ENCODE data around the gene ECEL1. TPM values are rescaled to one million over a fixed set of nuclear protein-coding genes. Genes with fewer than 3 reads are reported as not detected.

ECEL1 gene
- total and polyA plus RNA-seq, 8 donors: 0.30 to 1.1 (median 0.76) TPM; not detected in 2

GRCh38 chr2:232492963-232493700 is 5.5 kb upstream of the ECEL1 start:
- intact Hi-C loops (cut with DNase I): no loop called here
- ATAC-seq (no peak), FAIRE-seq (no peak), DNase-seq (peak in 1 of 6 donors; percentile 39)
- Histone ChIP-seq H3K27ac (no peak overlapping the region), H3K27me3 (no peaks in the 10 kb centered on the region), H3K4me3 (no peak overlapping the region), H3K36me3 (no peaks in the 10 kb centered on the region), H3K4me1 (no peaks in the 10 kb centered on the region), H3K9me3 (no peaks in the 10 kb centered on the region)
- 80 to 85% methylated on average over 24 of the region's 24 CpGs for WGBS, 2 donors
- TF ChIP-seq, protein P1, sequence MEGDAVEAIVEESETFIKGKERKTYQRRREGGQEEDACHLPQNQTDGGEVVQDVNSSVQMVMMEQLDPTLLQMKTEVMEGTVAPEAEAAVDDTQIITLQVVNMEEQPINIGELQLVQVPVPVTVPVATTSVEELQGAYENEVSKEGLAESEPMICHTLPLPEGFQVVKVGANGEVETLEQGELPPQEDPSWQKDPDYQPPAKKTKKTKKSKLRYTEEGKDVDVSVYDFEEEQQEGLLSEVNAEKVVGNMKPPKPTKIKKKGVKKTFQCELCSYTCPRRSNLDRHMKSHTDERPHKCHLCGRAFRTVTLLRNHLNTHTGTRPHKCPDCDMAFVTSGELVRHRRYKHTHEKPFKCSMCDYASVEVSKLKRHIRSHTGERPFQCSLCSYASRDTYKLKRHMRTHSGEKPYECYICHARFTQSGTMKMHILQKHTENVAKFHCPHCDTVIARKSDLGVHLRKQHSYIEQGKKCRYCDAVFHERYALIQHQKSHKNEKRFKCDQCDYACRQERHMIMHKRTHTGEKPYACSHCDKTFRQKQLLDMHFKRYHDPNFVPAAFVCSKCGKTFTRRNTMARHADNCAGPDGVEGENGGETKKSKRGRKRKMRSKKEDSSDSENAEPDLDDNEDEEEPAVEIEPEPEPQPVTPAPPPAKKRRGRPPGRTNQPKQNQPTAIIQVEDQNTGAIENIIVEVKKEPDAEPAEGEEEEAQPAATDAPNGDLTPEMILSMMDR (IDR thresholded peaks at IDR 0.05): no peak

DNA sequence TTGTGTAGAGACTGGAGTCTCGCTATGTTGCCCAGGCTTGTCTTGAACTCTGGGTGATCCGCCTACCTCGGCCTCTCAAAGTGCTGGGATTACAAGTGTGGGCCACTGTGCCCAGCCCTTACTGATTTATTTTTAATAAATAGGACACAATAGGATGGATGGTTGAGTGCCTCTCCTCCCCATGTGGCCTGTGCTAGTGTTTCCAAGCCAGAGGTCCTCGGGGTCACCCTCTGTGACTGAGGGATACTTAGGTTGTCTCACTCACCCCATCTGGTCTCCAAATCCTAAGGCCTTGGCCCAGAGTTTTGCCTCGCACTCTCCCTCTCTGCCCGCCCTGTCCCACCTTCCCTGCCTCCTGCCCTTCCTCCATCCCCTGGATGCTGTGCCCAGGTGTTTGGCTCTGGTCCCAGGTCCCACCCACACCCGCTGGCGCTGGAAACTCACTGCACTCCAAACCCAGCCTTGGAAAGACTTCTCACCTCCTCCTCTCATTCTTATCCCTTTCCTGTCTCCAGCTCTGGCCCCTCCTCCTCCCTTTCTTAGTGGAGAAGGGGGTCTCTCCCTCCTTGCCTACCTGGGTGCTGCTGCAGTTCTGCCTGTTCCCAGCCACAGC is 4.7 kb upstream of the ECEL1 start:
- WGBS, 2 donors: 64 to 70% methylated on average over 8 of the region's 8 CpGs
- Histone ChIP-seq H3K4me3 (no peak overlapping the region), H3K27me3 (no peaks in the 10 kb centered on the region), H3K36me3 (no peaks in the 10 kb centered on the region), H3K9me3 (no peaks in the 10 kb centered on the region), H3K4me1 (no peaks in the 10 kb centered on the region), H3K27ac (no peak overlapping the region)
- FAIRE-seq: no peak
- no peak for ATAC-seq
- intact Hi-C loops (cut with DNase I): no loop called here
- peak in 1 of 6 donors; percentile 32 for DNase-seq
- TF ChIP-seq, protein P1 (IDR thresholded peaks at IDR 0.05): no peak

GRCh38 chr2:232491139-232491780 is 3.6 kb upstream of the ECEL1 start:
- H3K27ac ChIP-seq: no peak overlapping the region
- FAIRE-seq: no peak
- H3K27me3 ChIP-seq: peaks cover 0 to 7% (median 0%) of the 10 kb centered on the region in 4 donors
- peak in 2 of 6 donors; percentile 8 to 26 for DNase-seq
- no peak overlapping the region for H3K4me3 ChIP-seq
- no peaks in the 10 kb centered on the region for H3K36me3 ChIP-seq
- WGBS, 2 donors: 79 to 86% methylated on average over 12 of the region's 12 CpGs
- TF ChIP-seq, protein P1 (IDR thresholded peaks at IDR 0.05): no peak
- H3K9me3 ChIP-seq: no peaks in the 10 kb centered on the region
- H3K4me1 ChIP-seq: no peaks in the 10 kb centered on the region
- intact Hi-C loops (cut with DNase I): no loop called here
- no peak for ATAC-seq

DNA sequence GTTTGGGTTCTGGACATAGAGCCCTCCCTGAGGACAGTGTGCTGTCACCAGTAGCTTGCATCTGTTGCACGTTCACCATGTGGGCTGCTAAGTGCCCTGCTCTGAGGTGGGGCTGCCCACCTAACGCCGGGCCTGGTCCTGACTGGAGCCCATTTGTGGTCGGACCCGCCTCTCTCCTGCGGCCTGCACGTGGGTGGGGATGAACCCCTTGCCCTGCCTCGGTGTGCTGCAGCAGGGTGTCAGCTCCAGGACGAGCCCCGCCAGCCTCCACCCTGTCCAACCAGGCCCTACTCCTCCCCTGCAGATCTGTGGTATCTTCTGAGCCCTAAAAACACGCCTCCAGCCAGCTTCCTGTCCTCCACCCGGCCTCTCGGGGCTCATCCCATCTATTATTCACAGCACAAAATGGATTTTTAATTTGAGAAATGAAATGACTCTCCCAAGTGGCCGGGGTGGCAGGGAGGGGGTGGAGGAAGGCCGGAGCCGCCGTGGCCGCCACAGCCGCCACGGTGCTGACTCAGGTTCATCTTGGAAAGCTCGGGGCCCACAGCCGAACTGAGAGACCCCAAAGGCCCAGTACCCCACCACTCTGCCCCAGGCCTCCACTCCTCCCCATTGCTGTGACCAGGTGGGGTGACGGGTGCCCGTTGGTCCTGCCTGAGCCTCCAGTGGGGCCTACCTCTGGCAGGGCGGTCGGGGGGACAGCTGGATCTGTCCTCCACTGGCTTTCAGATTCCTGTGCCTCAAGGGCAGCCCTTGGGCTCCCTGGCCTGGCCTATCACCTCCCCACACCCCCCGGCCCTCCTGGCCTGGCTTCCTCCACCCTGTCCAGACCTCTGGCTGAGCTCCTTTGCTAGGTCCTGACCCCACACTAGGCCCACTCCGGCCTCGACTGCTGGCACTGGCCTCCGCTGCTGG is 2.8 kb upstream of the ECEL1 start:
- H3K4me3 ChIP-seq: no peak overlapping the region
- no peak for FAIRE-seq
- no peaks in the 10 kb centered on the region for H3K36me3 ChIP-seq
- H3K27me3 ChIP-seq: peaks cover 0 to 7% (median 2%) of the 10 kb centered on the region in 4 donors
- no peak overlapping the region for H3K27ac ChIP-seq
- intact Hi-C loops (cut with DNase I): no loop called here
- DNase-seq: peak in 2 of 6 donors; percentile 21 to 54
- no peaks in the 10 kb centered on the region for H3K4me1 ChIP-seq
- no peaks in the 10 kb centered on the region for H3K9me3 ChIP-seq
- WGBS, 2 donors: 82 to 89% methylated on average over 30 of the region's 30 CpGs
- ATAC-seq: no peak
- TF ChIP-seq, protein P1 (IDR thresholded peaks at IDR 0.05): no peak

Measured in pancreas (tissue), 10 donors.